Muscle layer of duodenum (tissue), 2 donors: ENCODE results near the gene LENG8.
"Not testable (repeated sequence)": the region's sequence is repeated elsewhere in the genome, so short reads cannot be mapped to it uniquely, and the experiment has no call there.

ENCODE experiments used
- H3K27ac ChIP-seq: one replicate; pipeline ENCODE4 v1.7.0; 2013; ENCODE audit warnings: mild to moderate bottlenecking, low read length
- H3K27me3 ChIP-seq: one replicate; pipeline ENCODE4 v1.7.0; 2013; ENCODE audit warnings: low read depth, mild to moderate bottlenecking, control low read depth, low read length
- H3K36me3 ChIP-seq, 2 donors: one replicate each; pipeline ENCODE4 v1.7.0; 2013; ENCODE audit warnings: low read length in 2 of 2, control low read depth in 1 of 2, mild to moderate bottlenecking in 1 of 2; ENCODE audit not compliant: insufficient read depth in 2 of 2, control insufficient read depth in 1 of 2
- H3K4me1 ChIP-seq, 2 donors: one replicate each; pipeline ENCODE4 v1.7.0; 2013; ENCODE audit warnings: low read length in 2 of 2, mild to moderate bottlenecking in 2 of 2, control low read depth in 1 of 2, moderate library complexity in 1 of 2; ENCODE audit not compliant: insufficient read depth in 2 of 2, control insufficient read depth in 1 of 2
- H3K4me3 ChIP-seq, 2 donors: one replicate each; pipeline ENCODE4 v1.7.0; 2013; ENCODE audit warnings: low read length in 2 of 2, low read depth in 1 of 2, mild to moderate bottlenecking in 1 of 2
- H3K9me3 ChIP-seq, 2 donors: one replicate each; pipeline ENCODE4 v1.7.0; 2013; ENCODE audit warnings: low read length in 2 of 2, control low read depth in 1 of 2, mild to moderate bottlenecking in 1 of 2; ENCODE audit not compliant: control insufficient read depth in 1 of 2
- donor health status: healthy.

Gene LENG8

GRCh38 chr19:54475706-54476105, 26.7 kb downstream of the LENG8 start:
- no peak overlapping the region for H3K4me3 ChIP-seq
- H3K27me3 ChIP-seq = no peaks in the 10 kb centered on the region
- peaks cover 2 to 7% of the 10 kb centered on the region in 2 donors for H3K4me1 ChIP-seq
- no peaks in the 10 kb centered on the region for H3K36me3 ChIP-seq
- no peak overlapping the region for H3K27ac ChIP-seq
- no peaks in the 10 kb centered on the region for H3K9me3 ChIP-seq

GRCh38 chr19:54477650-54478049, 28.7 kb downstream of the LENG8 start:
- Histone ChIP-seq H3K36me3 (no peaks in the 10 kb centered on the region), H3K27me3 (no peaks in the 10 kb centered on the region), H3K4me3 (no peak overlapping the region), H3K27ac (no peak overlapping the region), H3K9me3 (no peaks in the 10 kb centered on the region), H3K4me1 (no peaks in the 10 kb centered on the region)

- no peaks in the 10 kb centered on the region for H3K36me3 ChIP-seq
- H3K4me3 ChIP-seq = no peak overlapping the region
- H3K9me3 ChIP-seq = no peaks in the 10 kb centered on the region
- H3K27ac ChIP-seq = no peak overlapping the region
- no peaks in the 10 kb centered on the region for H3K27me3 ChIP-seq
- H3K4me1 ChIP-seq = no peaks in the 10 kb centered on the region
Observed at GRCh38 chr19:54478677-54479266, 29.8 kb downstream of the LENG8 start.

- no peak overlapping the region for H3K27ac ChIP-seq
- no peaks in the 10 kb centered on the region for H3K9me3 ChIP-seq
Observed at GRCh38 chr19:54480051-54480450, 31.1 kb downstream of the LENG8 start.

GRCh38 chr19:54481326-54481930, 32.4 kb downstream of the LENG8 start:
- Histone ChIP-seq H3K27ac (no peak overlapping the region), H3K27me3 (peaks cover 3% of the 10 kb centered on the region), H3K9me3 (no peaks in the 10 kb centered on the region), H3K36me3 (no peaks in the 10 kb centered on the region), H3K4me3 (no peak overlapping the region), H3K4me1 (no peaks in the 10 kb centered on the region)

More at GRCh38 chr19:54480051-54480450, 31.1 kb downstream of the LENG8 start:
- Histone ChIP-seq H3K4me1 (no peaks in the 10 kb centered on the region), H3K4me3 (no peak overlapping the region), H3K36me3 (no peaks in the 10 kb centered on the region), H3K27me3 (peaks cover 3% of the 10 kb centered on the region)

- peaks cover 3% of the 10 kb centered on the region for H3K27me3 ChIP-seq
- H3K27ac ChIP-seq = no peak overlapping the region
- H3K36me3 ChIP-seq = no peaks in the 10 kb centered on the region
- H3K4me1 ChIP-seq = no peaks in the 10 kb centered on the region
- H3K9me3 ChIP-seq = no peaks in the 10 kb centered on the region
- H3K4me3 ChIP-seq = no peak overlapping the region
Observed at GRCh38 chr19:54482889-54483288, 33.9 kb downstream of the LENG8 start.

- no peaks in the 10 kb centered on the region for H3K9me3 ChIP-seq
- peaks cover 3% of the 10 kb centered on the region for H3K27me3 ChIP-seq
- no peak overlapping the region for H3K27ac ChIP-seq
- H3K36me3 ChIP-seq = no peaks in the 10 kb centered on the region
- no peaks in the 10 kb centered on the region for H3K4me1 ChIP-seq
- no peak overlapping the region for H3K4me3 ChIP-seq
Observed at GRCh38 chr19:54484451-54484850, 35.5 kb downstream of the LENG8 start.

- Histone ChIP-seq H3K9me3 (no peaks in the 10 kb centered on the region), H3K36me3 (no peaks in the 10 kb centered on the region), H3K27me3 (peaks cover 3% of the 10 kb centered on the region), H3K27ac (no peak overlapping the region), H3K4me1 (no peaks in the 10 kb centered on the region), H3K4me3 (no peak overlapping the region)
Observed at GRCh38 chr19:54485851-54486250, 36.9 kb downstream of the LENG8 start.

GRCh38 chr19:54489341-54489740, 40.3 kb downstream of the LENG8 start:
- Histone ChIP-seq H3K27ac (no peak overlapping the region), H3K4me3 (no peak overlapping the region), H3K27me3 (peaks cover under 1% of the 10 kb centered on the region), H3K4me1 (no peaks in the 10 kb centered on the region), H3K9me3 (no peaks in the 10 kb centered on the region), H3K36me3 (no peaks in the 10 kb centered on the region)

- H3K4me1 ChIP-seq = no peaks in the 10 kb centered on the region
- H3K4me3 ChIP-seq = no peak overlapping the region
- no peak overlapping the region for H3K27ac ChIP-seq
- H3K27me3 ChIP-seq = no peaks in the 10 kb centered on the region
- H3K9me3 ChIP-seq = no peaks in the 10 kb centered on the region
- H3K36me3 ChIP-seq = no peaks in the 10 kb centered on the region
Observed at GRCh38 chr19:54489766-54490165, 40.8 kb downstream of the LENG8 start.

- Histone ChIP-seq H3K4me1 (no peaks in the 10 kb centered on the region), H3K36me3 (no peaks in the 10 kb centered on the region), H3K9me3 (no peaks in the 10 kb centered on the region), H3K4me3 (no peak overlapping the region), H3K27me3 (peaks cover 4% of the 10 kb centered on the region), H3K27ac (no peak overlapping the region)
Observed at GRCh38 chr19:54492568-54492967, 43.6 kb downstream of the LENG8 start.

GRCh38 chr19:54493056-54493455, 44.1 kb downstream of the LENG8 start:
- not testable (repeated sequence) for H3K27me3 ChIP-seq, H3K4me1 ChIP-seq, H3K27ac ChIP-seq, H3K36me3 ChIP-seq, H3K4me3 ChIP-seq, H3K9me3 ChIP-seq
